Measurements from ENCODE around the gene AGTPBP1.
"Not testable (repeated sequence)": the region's sequence is repeated elsewhere in the genome, so short reads cannot be mapped to it uniquely, and the experiment has no call there.

Gene AGTPBP1

GRCh38 chr9:85610074-85610860 lies 131.5 kb downstream of the AGTPBP1 start:
- peak; percentile 15 for DNase-seq

GRCh38 chr9:85605905-85606304 lies 135.8 kb downstream of the AGTPBP1 start:
- no peak for DNase-seq

GRCh38 chr9:85603936-85604335 lies 137.8 kb downstream of the AGTPBP1 start:
- no peak for DNase-seq

GRCh38 chr9:85602742-85603141 lies 139.0 kb downstream of the AGTPBP1 start:
- no peak for DNase-seq

- DNase-seq: no peak
Measured at GRCh38 chr9:85600675-85601263, 141.0 kb downstream of the AGTPBP1 start.

- DNase-seq: no peak
Measured at GRCh38 chr9:85599540-85600105, 142.1 kb downstream of the AGTPBP1 start.

- no peak for DNase-seq
Measured at GRCh38 chr9:85594316-85594715, 147.4 kb downstream of the AGTPBP1 start.

- no peak for DNase-seq
Measured at GRCh38 chr9:85586684-85587083, 155.1 kb downstream of the AGTPBP1 start.

GRCh38 chr9:85577353-85577952 lies 164.3 kb downstream of the AGTPBP1 start:
- DNase-seq: no peak

- no peak for DNase-seq
Measured at GRCh38 chr9:85575868-85576267, 165.9 kb downstream of the AGTPBP1 start.

- not testable (repeated sequence) for DNase-seq
Measured at GRCh38 chr9:85573546-85573945, 168.2 kb downstream of the AGTPBP1 start.

GRCh38 chr9:85572917-85573316 lies 168.8 kb downstream of the AGTPBP1 start:
- not testable (repeated sequence) for DNase-seq

- no peak for DNase-seq
Measured at GRCh38 chr9:85569988-85570387, 171.8 kb downstream of the AGTPBP1 start.

- DNase-seq: no peak
Measured at GRCh38 chr9:85559526-85559925, 182.2 kb downstream of the AGTPBP1 start.

GRCh38 chr9:85554349-85554748 lies 187.4 kb downstream of the AGTPBP1 start:
- no peak for DNase-seq

GRCh38 chr9:85553475-85553874 lies 188.3 kb downstream of the AGTPBP1 start:
- no peak for DNase-seq

- DNase-seq: no peak
Measured at GRCh38 chr9:85547599-85547998, 194.2 kb downstream of the AGTPBP1 start.

GRCh38 chr9:85543196-85543595 lies 198.6 kb downstream of the AGTPBP1 start:
- no peak for DNase-seq

GRCh38 chr9:85541876-85542275 lies 199.9 kb downstream of the AGTPBP1 start:
- no peak for DNase-seq

- no peak for DNase-seq
Measured at GRCh38 chr9:85536514-85536913, 205.2 kb downstream of the AGTPBP1 start.

GRCh38 chr9:85536076-85536475 lies 205.7 kb downstream of the AGTPBP1 start:
- no peak for DNase-seq

GRCh38 chr9:85534340-85534739 lies 207.4 kb downstream of the AGTPBP1 start:
- no peak for DNase-seq

- DNase-seq: no peak
Measured at GRCh38 chr9:85533538-85533937, 208.2 kb downstream of the AGTPBP1 start.

GRCh38 chr9:85530721-85531120 lies 211.0 kb downstream of the AGTPBP1 start:
- no peak for DNase-seq

All from activated naive CD4-positive, alpha-beta T cell treated with Interleukin-2 at 50 U/mL for 16 hours (primary cell).